Liver (tissue), 9 donors: ENCODE measurements around the gene RMI1. TPM values are rescaled to one million over a fixed set of nuclear protein-coding genes. Genes with fewer than 3 reads are reported as not detected.
"Not testable (repeated sequence)": the region's sequence is repeated elsewhere in the genome, so short reads cannot be mapped to it uniquely, and the experiment has no call there.

ENCODE experiments used
- DNase-seq: peaks from one replicate; pipeline ENCODE4 v3.0.0-alpha.2; 2017; ENCODE audit warnings: low spot score
- H3K27ac ChIP-seq, 2 donors: one replicate each; pipeline ENCODE4 v1.7.0; 2013; ENCODE audit warnings: inconsistent platforms in 2 of 2, low read length in 2 of 2, control low read depth in 1 of 2, low read depth in 1 of 2, mild to moderate bottlenecking in 1 of 2
- H3K27me3 ChIP-seq, 4 donors: one replicate each; pipeline versions ENCODE4 v1.6.1 to v1.7.0; 2013; ENCODE audit warnings: low read length in 3 of 4, inconsistent platforms in 1 of 4, mild to moderate bottlenecking in 1 of 4, moderate library complexity in 1 of 4; ENCODE audit not compliant: control insufficient read depth in 4 of 4, insufficient read depth in 4 of 4
- H3K36me3 ChIP-seq, 4 donors: one replicate each; pipeline versions ENCODE4 v1.6.1 to v1.7.0; 2013; ENCODE audit warnings: low read length in 3 of 4, mild to moderate bottlenecking in 3 of 4, low read depth in 1 of 4, moderate library complexity in 1 of 4; ENCODE audit not compliant: control insufficient read depth in 4 of 4, insufficient read depth in 3 of 4
- H3K4me1 ChIP-seq, 4 donors: one replicate each; pipeline versions ENCODE4 v1.6.1 to v1.7.0; 2013; ENCODE audit warnings: low read length in 3 of 4, mild to moderate bottlenecking in 3 of 4, moderate library complexity in 1 of 4; ENCODE audit not compliant: control insufficient read depth in 4 of 4, insufficient read depth in 4 of 4
- H3K4me3 ChIP-seq, 3 donors: one replicate each; pipeline versions ENCODE4 v1.6.1 to v1.7.0; 2013; ENCODE audit warnings: low read length in 3 of 3, control low read depth in 1 of 3, low read depth in 1 of 3, mild to moderate bottlenecking in 1 of 3
- H3K9ac ChIP-seq, 2 donors: one replicate each; pipeline ENCODE4 v1.7.0; 2013; ENCODE audit warnings: low read length in 2 of 2, mild to moderate bottlenecking in 2 of 2, moderate library complexity in 2 of 2, control low read depth in 1 of 2, low read depth in 1 of 2
- H3K9me3 ChIP-seq, 4 donors: one replicate each; pipeline versions ENCODE4 v1.6.1 to v1.7.0; 2013; ENCODE audit warnings: low read length in 3 of 4; ENCODE audit not compliant: control insufficient read depth in 4 of 4
- ATF3 ChIP-seq: IDR thresholded peaks from 2 replicates; pipeline ENCODE4 v1.6.1; 2016; ENCODE audit warnings: antibody characterized with exemption
- FOXA1 ChIP-seq: IDR thresholded peaks from 2 replicates; pipeline ENCODE4 v1.6.1; 2016; ENCODE audit warnings: antibody characterized with exemption
- FOXA2 ChIP-seq: IDR thresholded peaks from 2 replicates; pipeline ENCODE4 v1.6.1; 2016; ENCODE audit warnings: antibody characterized with exemption
- GABPA ChIP-seq, 2 donors: IDR thresholded peaks in 1 of 2; conservative IDR thresholded peaks in 1 of 2; 2 replicates each; pipeline ENCODE4 v1.6.1; 2016; ENCODE audit warnings: antibody characterized with exemption in 2 of 2, mild to moderate bottlenecking in 1 of 2, moderate library complexity in 1 of 2
- HNF4A ChIP-seq, 2 donors: conservative IDR thresholded peaks; 2 replicates each; pipeline ENCODE4 v1.6.1; 2016; ENCODE audit warnings: antibody characterized with exemption in 2 of 2, mild to moderate bottlenecking in 2 of 2
- HNF4G ChIP-seq: IDR thresholded peaks from 2 replicates; pipeline ENCODE4 v1.6.1; 2016; ENCODE audit warnings: antibody characterized with exemption
- JUND ChIP-seq, 2 donors: IDR thresholded peaks; 2 replicates each; pipeline ENCODE4 v1.6.1; 2016; ENCODE audit warnings: antibody characterized with exemption in 2 of 2
- MAX ChIP-seq: IDR thresholded peaks from 2 replicates; pipeline ENCODE4 v1.6.1; 2016; ENCODE audit warnings: antibody characterized with exemption
- NR2F2 ChIP-seq: IDR thresholded peaks from 2 replicates; pipeline ENCODE4 v1.6.1; 2016; ENCODE audit warnings: antibody characterized with exemption
- RAD21 ChIP-seq, 2 donors: IDR thresholded peaks; 2 replicates each; pipeline ENCODE4 v1.6.1; 2016; ENCODE audit warnings: antibody characterized with exemption in 2 of 2, mild to moderate bottlenecking in 2 of 2
- REST ChIP-seq: IDR thresholded peaks from 2 replicates; pipeline ENCODE4 v1.6.1; 2016; ENCODE audit warnings: antibody characterized with exemption, mild to moderate bottlenecking
- RXRA ChIP-seq, 2 donors: IDR thresholded peaks; 2 replicates each; pipeline ENCODE4 v1.6.1; 2017 to 2018; ENCODE audit warnings: antibody characterized with exemption in 2 of 2, mild to moderate bottlenecking in 1 of 2
- SP1 ChIP-seq: IDR thresholded peaks from 2 replicates; pipeline ENCODE4 v1.6.1; 2018; ENCODE audit warnings: antibody characterized with exemption, mild to moderate bottlenecking
- TAF1 ChIP-seq: conservative IDR thresholded peaks from 2 replicates; pipeline ENCODE4 v1.6.1; 2016; ENCODE audit warnings: antibody characterized with exemption, mild to moderate bottlenecking
- YY1 ChIP-seq: IDR thresholded peaks from 2 replicates; pipeline ENCODE4 v1.6.1; 2016; ENCODE audit warnings: antibody characterized with exemption, mild to moderate bottlenecking
- WGBS: extraction: QIAGEN DNeasy Blood & Tissue Kit; methylation state at CpG from one replicate; pipeline ENCODE4 v1.1.7; 2013; 5-methylcytosine and 5-hydroxymethylcytosine counted together
- polyA plus RNA-seq, 2 donors: library from polyadenylated mRNA; stranded (reverse) in 1 of 2; unstranded in 1 of 2; fragments of 200-250 nt in 1 of 2; fragments of >200 nt in 1 of 2; fragmentation: Nextera tagmentation in 1 of 2; extraction: Ambion mirVana in 1 of 2; gene quantifications; one replicate each; pipeline versions ENCODE4 v1.2.1 to v1.2.3, GENCODE V29; 2013 to 2015
- total RNA-seq, 2 donors: library from RNA; depleted of rRNA; stranded (reverse); fragments of >200 nt; gene quantifications; one replicate each; pipeline ENCODE4 v1.2.3, GENCODE V29; 2014
- TF ChIP-seq, protein P1 (sequence below): fragments of 150-350 bp; IDR thresholded peaks from 2 replicates; pipeline ENCODE4 v1.5.1; 2017; ENCODE audit warnings: improper control_type of control experiment, low read depth, low read length; ENCODE audit not compliant: missing input control
- donor health status: healthy.
- donor health status: healthy.
- donor health status: healthy.
- donor health status: healthy.
- donor health status: healthy.

Gene RMI1
- total and polyA plus RNA-seq, 4 donors: 2.0 to 10.4 (median 4.0) TPM

DNA sequence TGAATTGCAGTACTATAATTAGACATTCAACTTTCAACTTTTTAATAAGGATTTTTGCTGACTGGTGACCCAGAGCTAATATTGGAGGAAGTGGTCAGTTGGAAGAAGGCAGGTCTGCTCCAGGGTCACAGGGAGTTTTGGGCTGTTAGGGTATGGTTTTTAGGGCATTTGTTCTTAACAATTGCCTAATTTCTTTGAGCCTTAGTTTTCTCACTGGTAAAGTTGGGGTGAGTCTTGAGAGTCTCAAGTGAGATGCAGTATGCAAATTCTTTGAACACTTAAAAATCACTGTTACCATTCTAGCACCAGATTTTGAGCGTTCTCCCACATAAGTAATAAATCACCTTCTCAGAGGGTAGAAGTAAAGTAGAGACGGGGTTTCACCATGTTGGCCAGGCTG, 50.9 kb downstream of the RMI1 start:
- no peaks in the 10 kb centered on the region for H3K36me3 ChIP-seq
- H3K4me3 ChIP-seq: no peak overlapping the region
- DNase-seq: no peak
- no peaks in the 10 kb centered on the region for H3K27me3 ChIP-seq
- no peaks in the 10 kb centered on the region for H3K9me3 ChIP-seq
- no peak overlapping the region for H3K27ac ChIP-seq
- TF ChIP-seq HNF4G (no peak), MAX (no peak), JUND (IDR thresholded peaks at IDR 0.05) (no peak)
- H3K4me1 ChIP-seq: no peaks in the 10 kb centered on the region
- H3K9ac ChIP-seq: no peak overlapping the region
- 93% methylated on average over 2 of the region's 2 CpGs for WGBS

DNA sequence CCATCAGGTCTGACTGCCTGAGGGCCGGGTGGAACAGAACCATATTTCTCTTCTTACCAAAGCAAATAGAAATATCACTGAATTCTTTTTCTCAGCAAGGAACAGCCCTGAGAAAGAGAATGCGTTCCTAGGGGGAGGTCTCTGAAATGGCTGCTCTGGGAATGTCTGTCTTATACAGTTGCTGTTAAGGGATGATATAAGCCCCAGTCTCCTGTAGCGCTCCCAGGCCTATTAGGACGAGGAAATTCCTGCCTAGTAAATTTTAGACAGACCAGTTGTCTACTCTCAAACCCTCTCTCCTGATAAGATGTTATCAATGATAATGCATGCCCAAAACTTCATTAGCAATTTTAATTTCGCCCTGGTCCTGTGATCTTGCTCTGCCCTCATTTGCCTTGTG, 61.3 kb downstream of the RMI1 start:
- not testable (repeated sequence) for H3K9ac ChIP-seq, H3K36me3 ChIP-seq
- WGBS: 69% methylated on average over 5 of the region's 5 CpGs

GRCh38 chr9:84045481-84046097, 65.0 kb downstream of the RMI1 start:
- TF ChIP-seq GABPA (IDR thresholded peaks at IDR 0.05 in 1 of 2, conservative IDR thresholded peaks at IDR 0.05 in 1 of 2) (no peak), ATF3 (no peak), HNF4A (conservative IDR thresholded peaks at IDR 0.05) (no peak), JUND (IDR thresholded peaks at IDR 0.05) (no peak), YY1 (no peak), MAX (no peak), FOXA1 (no peak), RAD21 (IDR thresholded peaks at IDR 0.05) (no peak), FOXA2 (no peak), REST (no peak), SP1 (no peak), TAF1 (no peak), HNF4G (no peak), RXRA (IDR thresholded peaks at IDR 0.05) (no peak), NR2F2 (no peak)
- TF ChIP-seq, protein P1, sequence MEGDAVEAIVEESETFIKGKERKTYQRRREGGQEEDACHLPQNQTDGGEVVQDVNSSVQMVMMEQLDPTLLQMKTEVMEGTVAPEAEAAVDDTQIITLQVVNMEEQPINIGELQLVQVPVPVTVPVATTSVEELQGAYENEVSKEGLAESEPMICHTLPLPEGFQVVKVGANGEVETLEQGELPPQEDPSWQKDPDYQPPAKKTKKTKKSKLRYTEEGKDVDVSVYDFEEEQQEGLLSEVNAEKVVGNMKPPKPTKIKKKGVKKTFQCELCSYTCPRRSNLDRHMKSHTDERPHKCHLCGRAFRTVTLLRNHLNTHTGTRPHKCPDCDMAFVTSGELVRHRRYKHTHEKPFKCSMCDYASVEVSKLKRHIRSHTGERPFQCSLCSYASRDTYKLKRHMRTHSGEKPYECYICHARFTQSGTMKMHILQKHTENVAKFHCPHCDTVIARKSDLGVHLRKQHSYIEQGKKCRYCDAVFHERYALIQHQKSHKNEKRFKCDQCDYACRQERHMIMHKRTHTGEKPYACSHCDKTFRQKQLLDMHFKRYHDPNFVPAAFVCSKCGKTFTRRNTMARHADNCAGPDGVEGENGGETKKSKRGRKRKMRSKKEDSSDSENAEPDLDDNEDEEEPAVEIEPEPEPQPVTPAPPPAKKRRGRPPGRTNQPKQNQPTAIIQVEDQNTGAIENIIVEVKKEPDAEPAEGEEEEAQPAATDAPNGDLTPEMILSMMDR: no peak
- peak; percentile 43 for DNase-seq

More for the DNA sequence above, 61.3 kb downstream of the RMI1 start:
- not testable (repeated sequence) for H3K9me3 ChIP-seq, H3K4me3 ChIP-seq, H3K27ac ChIP-seq, DNase-seq, H3K4me1 ChIP-seq, H3K27me3 ChIP-seq

More at GRCh38 chr9:84045481-84046097, 65.0 kb downstream of the RMI1 start:
- no peak overlapping the region for H3K27ac ChIP-seq
- no peak overlapping the region for H3K4me3 ChIP-seq
- no peak overlapping the region for H3K9ac ChIP-seq
- no peaks in the 10 kb centered on the region for H3K36me3 ChIP-seq
- H3K9me3 ChIP-seq: peaks cover 0 to 3% (median 0%) of the 10 kb centered on the region in 4 donors
- 84% methylated on average over 5 of the region's 5 CpGs for WGBS
- H3K27me3 ChIP-seq: no peaks in the 10 kb centered on the region
- H3K4me1 ChIP-seq: no peaks in the 10 kb centered on the region
